ENCODE results near the gene ADM2.

- TF ChIP-seq CTCF (IDR thresholded peaks at IDR 0.05) (no peak), POLR2A (IDR thresholded peaks at IDR 0.05) (peak; percentile 77)
These were observed 6.4 kb upstream of the ADM2 start, which contains the start of gene SBF1 for GRCh38 chr22:50474710-50475651.

Measured in right lobe of liver (tissue), 4 donors.